Spleen (tissue), 7 donors: ENCODE results near the gene GNG7.

Experiments used
- POLR2A ChIP-seq, 3 donors: fragments of 450-650 bp; IDR thresholded peaks; one replicate each; pipeline ENCODE4 v1.5.1; 2017; ENCODE audit warnings: antibody characterized with exemption in 3 of 3, mild to moderate bottlenecking in 1 of 3
- POLR2AphosphoS5 ChIP-seq, 3 donors: sonication (generic); formaldehyde crosslinking; IDR thresholded peaks; one replicate each; pipeline ENCODE4 v1.5.1; 2017; ENCODE audit warnings: antibody characterized with exemption in 3 of 3
- TF ChIP-seq, protein P1 (sequence below), 11 experiments: fragments of 200-600 bp in 7 of 11; fragments of 450-650 bp in 4 of 11; sonication (generic) in 4 of 11; IDR thresholded peaks in 8 of 11; conservative IDR thresholded peaks in 3 of 11; 1 replicate in 7 of 11; 2 replicates in 4 of 11; pipeline versions ENCODE4 v1.4.0 to v1.8.0; 2016 to 2021; ENCODE audit warnings: antibody characterized with exemption in 11 of 11, inconsistent platforms in 4 of 11, mild to moderate bottlenecking in 1 of 11
- donor health status: DM: no; HTN: no; CAD: no; lungs with moderate emphysema.
- donor health status: DM: no; HTN: no; CAD: no.
- donor health status: DM: no; HTN: no; CAD: no.

DNA sequence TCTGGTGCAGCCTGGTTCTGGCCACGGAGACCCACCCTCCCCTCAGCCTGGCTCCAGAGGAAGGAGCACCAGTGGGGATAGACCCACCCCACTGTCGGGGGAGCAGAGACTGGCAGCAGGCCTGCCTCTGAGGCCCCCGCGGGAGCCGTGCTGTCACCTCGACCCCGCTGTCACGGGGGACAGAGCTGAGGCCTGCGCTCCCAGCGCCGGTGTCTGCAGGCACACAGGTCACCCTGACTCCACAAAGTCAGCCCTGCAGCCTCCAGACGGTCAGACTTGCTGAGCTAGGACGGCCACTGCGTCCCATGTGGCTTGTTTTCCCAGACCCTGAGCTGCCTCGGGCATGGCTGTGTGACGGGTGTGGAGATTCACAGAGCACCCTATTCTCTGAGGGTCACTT is 32.3 kb downstream of the GNG7 start:
- TF ChIP-seq, protein P1, sequence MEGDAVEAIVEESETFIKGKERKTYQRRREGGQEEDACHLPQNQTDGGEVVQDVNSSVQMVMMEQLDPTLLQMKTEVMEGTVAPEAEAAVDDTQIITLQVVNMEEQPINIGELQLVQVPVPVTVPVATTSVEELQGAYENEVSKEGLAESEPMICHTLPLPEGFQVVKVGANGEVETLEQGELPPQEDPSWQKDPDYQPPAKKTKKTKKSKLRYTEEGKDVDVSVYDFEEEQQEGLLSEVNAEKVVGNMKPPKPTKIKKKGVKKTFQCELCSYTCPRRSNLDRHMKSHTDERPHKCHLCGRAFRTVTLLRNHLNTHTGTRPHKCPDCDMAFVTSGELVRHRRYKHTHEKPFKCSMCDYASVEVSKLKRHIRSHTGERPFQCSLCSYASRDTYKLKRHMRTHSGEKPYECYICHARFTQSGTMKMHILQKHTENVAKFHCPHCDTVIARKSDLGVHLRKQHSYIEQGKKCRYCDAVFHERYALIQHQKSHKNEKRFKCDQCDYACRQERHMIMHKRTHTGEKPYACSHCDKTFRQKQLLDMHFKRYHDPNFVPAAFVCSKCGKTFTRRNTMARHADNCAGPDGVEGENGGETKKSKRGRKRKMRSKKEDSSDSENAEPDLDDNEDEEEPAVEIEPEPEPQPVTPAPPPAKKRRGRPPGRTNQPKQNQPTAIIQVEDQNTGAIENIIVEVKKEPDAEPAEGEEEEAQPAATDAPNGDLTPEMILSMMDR (IDR thresholded peaks at IDR 0.05 in 8 of 11, conservative IDR thresholded peaks at IDR 0.05 in 3 of 11): no peak
- no peak for TF ChIP-seq POLR2AphosphoS5 (IDR thresholded peaks at IDR 0.05)
- TF ChIP-seq POLR2A (IDR thresholded peaks at IDR 0.05): no peak
